ENCODE results near the gene MELTF. TPM values are rescaled to one million over a fixed set of nuclear protein-coding genes. Genes with fewer than 3 reads are reported as not detected.

Gene MELTF
- total and polyA plus RNA-seq, 2 donors (not counting 1 experiment from before 2014, with no cell fraction given), result 0.13 to 2.9 TPM

GRCh38 chr3:196985298-196985697 is 44.3 kb downstream of the MELTF start:
- intact Hi-C loops (cut with micrococcal nuclease), result no loop called here
- ATAC-seq (ENCODE audit: low read depth), result no peak
- Histone ChIP-seq H3K9ac (ENCODE audit: low read length) (no peak overlapping the region), H2AFZ (ENCODE audit: insufficient read depth, low read depth, low read length, poor library complexity, severe bottlenecking) (no peak overlapping the region), H3K27me3 (replicated peaks in 1 of 4; ENCODE audit: control extremely low read depth in 1 of 4, control insufficient read depth in 3 of 4, insufficient read depth in 4 of 4, low read length in 3 of 4) (peaks cover 0 to 8% (median 2%) of the 10 kb centered on the region in 4 experiments), H3K4me1 (ENCODE audit: control insufficient read depth in 2 of 2, insufficient read depth in 2 of 2, low read length in 2 of 2) (no peaks in the 10 kb centered on the region), H3K36me3 (replicated peaks in 1 of 2; ENCODE audit: control extremely low read depth in 1 of 2, control insufficient read depth in 1 of 2, extremely low read depth in 1 of 2, insufficient read depth in 2 of 2, low read length in 1 of 2) (no peaks in the 10 kb centered on the region), H3K4me3 (ENCODE audit: control extremely low read depth in 1 of 5, extremely low read depth in 1 of 5, insufficient read depth in 1 of 5, low read depth in 2 of 5, low read length in 4 of 5) (no peak overlapping the region), H3K27ac (ENCODE audit: low read length in 2 of 2) (no peak overlapping the region), H4K20me1 (ENCODE audit: control insufficient read depth, insufficient read depth, low read length, poor library complexity, severe bottlenecking) (no peaks in the 10 kb centered on the region), H3K9me3 (ENCODE audit: control extremely low read depth in 1 of 3, control insufficient read depth in 2 of 3, insufficient read depth in 1 of 3, low read length in 2 of 3) (peaks cover 1 to 6% (median 5%) of the 10 kb centered on the region in 3 donors), H3K4me2 (replicated peaks; ENCODE audit: low read depth, low read length, poor library complexity, severe bottlenecking) (no peak overlapping the region), H3K79me2 (ENCODE audit: control insufficient read depth, insufficient read depth, low read length) (no peaks in the 10 kb centered on the region)
- no peak overlapping the region for H3K27ac Mint-ChIP-seq
- no peaks in the 10 kb centered on the region for H3K4me1 Mint-ChIP-seq
- POLR2A ChIA-PET, result no interaction called here
- 96% methylated on average over 6 of the region's 6 CpGs for WGBS (ENCODE audit: insufficient coverage)
- no peak overlapping the region for H3K4me3 Mint-ChIP-seq
- peaks cover 6% of the 10 kb centered on the region for H3K9me3 Mint-ChIP-seq (ENCODE audit: insufficient read depth)
- no peak for DNase-seq
- no peak for TF ChIP-seq EZH2 (IDR thresholded peaks at IDR 0.05; ENCODE audit: borderline replicate concordance, insufficient read depth, low read depth, low read length, poor library complexity, severe bottlenecking)
- TF ChIP-seq, protein P1, sequence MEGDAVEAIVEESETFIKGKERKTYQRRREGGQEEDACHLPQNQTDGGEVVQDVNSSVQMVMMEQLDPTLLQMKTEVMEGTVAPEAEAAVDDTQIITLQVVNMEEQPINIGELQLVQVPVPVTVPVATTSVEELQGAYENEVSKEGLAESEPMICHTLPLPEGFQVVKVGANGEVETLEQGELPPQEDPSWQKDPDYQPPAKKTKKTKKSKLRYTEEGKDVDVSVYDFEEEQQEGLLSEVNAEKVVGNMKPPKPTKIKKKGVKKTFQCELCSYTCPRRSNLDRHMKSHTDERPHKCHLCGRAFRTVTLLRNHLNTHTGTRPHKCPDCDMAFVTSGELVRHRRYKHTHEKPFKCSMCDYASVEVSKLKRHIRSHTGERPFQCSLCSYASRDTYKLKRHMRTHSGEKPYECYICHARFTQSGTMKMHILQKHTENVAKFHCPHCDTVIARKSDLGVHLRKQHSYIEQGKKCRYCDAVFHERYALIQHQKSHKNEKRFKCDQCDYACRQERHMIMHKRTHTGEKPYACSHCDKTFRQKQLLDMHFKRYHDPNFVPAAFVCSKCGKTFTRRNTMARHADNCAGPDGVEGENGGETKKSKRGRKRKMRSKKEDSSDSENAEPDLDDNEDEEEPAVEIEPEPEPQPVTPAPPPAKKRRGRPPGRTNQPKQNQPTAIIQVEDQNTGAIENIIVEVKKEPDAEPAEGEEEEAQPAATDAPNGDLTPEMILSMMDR (IDR thresholded peaks at IDR 0.05), result no peak
- H3K27me3 Mint-ChIP-seq, result peaks cover 28% of the 10 kb centered on the region
- CTCF ChIA-PET, result interaction anchor here (1.7 kb wide), 1 partner anchor 44 kb away, joined by 5 read pairs; the partner anchor contains the start of gene MELTF

DNA sequence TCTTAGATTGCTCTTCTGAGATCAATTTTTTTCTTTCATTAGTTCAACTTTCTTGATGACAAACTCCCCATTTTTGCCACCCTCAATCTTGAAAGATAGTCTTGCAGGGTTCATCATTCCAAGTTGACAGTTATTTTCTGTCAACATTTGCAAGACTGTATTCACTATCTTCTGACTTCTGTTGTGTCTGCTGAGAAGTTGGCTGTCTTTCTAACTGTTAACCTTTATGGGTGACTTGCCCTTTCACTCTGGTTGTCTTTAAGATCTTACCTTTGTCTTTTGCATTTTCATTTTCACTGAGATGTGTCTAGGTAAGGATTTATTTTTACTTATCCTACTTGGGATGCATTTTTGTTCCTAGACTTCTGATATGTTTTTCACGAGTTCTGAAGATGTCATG is 46.4 kb downstream of the MELTF start:
- DNase-seq, result no peak
- no peak overlapping the region for H3K27ac ChIP-seq (ENCODE audit: low read length in 2 of 2)
- H3K4me3 ChIP-seq (ENCODE audit: control extremely low read depth in 1 of 5, extremely low read depth in 1 of 5, insufficient read depth in 1 of 5, low read depth in 2 of 5, low read length in 4 of 5), result no peak overlapping the region
- Mint-ChIP-seq H3K4me3 (no peak overlapping the region), H3K9me3 (ENCODE audit: insufficient read depth) (peaks cover 6% of the 10 kb centered on the region), H3K4me1 (no peaks in the 10 kb centered on the region), H3K27me3 (peaks cover 37% of the 10 kb centered on the region), H3K27ac (no peak overlapping the region)
- ATAC-seq (ENCODE audit: low read depth), result no peak
- no CpG with 5 or more reads among the region's 1 CpG for WGBS (ENCODE audit: insufficient coverage)
- peaks cover 0 to 6% of the 10 kb centered on the region in 2 donors for H3K4me1 ChIP-seq (ENCODE audit: control insufficient read depth in 2 of 2, insufficient read depth in 2 of 2, low read length in 2 of 2)
- no peak overlapping the region for H3K9ac ChIP-seq (ENCODE audit: low read length)
- H3K4me2 ChIP-seq (replicated peaks; ENCODE audit: low read depth, low read length, poor library complexity, severe bottlenecking), result no peak overlapping the region
- peaks cover 1 to 6% (median 5%) of the 10 kb centered on the region in 3 donors for H3K9me3 ChIP-seq (ENCODE audit: control extremely low read depth in 1 of 3, control insufficient read depth in 2 of 3, insufficient read depth in 1 of 3, low read length in 2 of 3)
- POLR2A ChIA-PET, result no interaction called here
- H3K27me3 ChIP-seq (replicated peaks in 1 of 4; ENCODE audit: control extremely low read depth in 1 of 4, control insufficient read depth in 3 of 4, insufficient read depth in 4 of 4, low read length in 3 of 4), result peaks cover 0 to 7% (median under 1%) of the 10 kb centered on the region in 4 experiments
- H4K20me1 ChIP-seq (ENCODE audit: control insufficient read depth, insufficient read depth, low read length, poor library complexity, severe bottlenecking), result no peaks in the 10 kb centered on the region
- no peak overlapping the region for H2AFZ ChIP-seq (ENCODE audit: insufficient read depth, low read depth, low read length, poor library complexity, severe bottlenecking)
- H3K79me2 ChIP-seq (ENCODE audit: control insufficient read depth, insufficient read depth, low read length), result no peaks in the 10 kb centered on the region
- no peaks in the 10 kb centered on the region for H3K36me3 ChIP-seq (replicated peaks in 1 of 2; ENCODE audit: control extremely low read depth in 1 of 2, control insufficient read depth in 1 of 2, extremely low read depth in 1 of 2, insufficient read depth in 2 of 2, low read length in 1 of 2)
- CTCF ChIA-PET, result no interaction called here
- intact Hi-C loops (cut with micrococcal nuclease), result no loop called here
- TF ChIP-seq, protein P1 (IDR thresholded peaks at IDR 0.05), result no peak
- no peak for TF ChIP-seq EZH2 (IDR thresholded peaks at IDR 0.05; ENCODE audit: borderline replicate concordance, insufficient read depth, low read depth, low read length, poor library complexity, severe bottlenecking)
